Liver (tissue), 3 donors: ENCODE measurements around the gene LYPD3.

Source experiments
- ATF3 ChIP-seq: IDR thresholded peaks from 2 replicates; pipeline ENCODE4 v1.6.1; 2016; ENCODE audit warnings: antibody characterized with exemption
- CTCF ChIP-seq: fragments of 150-350 bp; IDR thresholded peaks from 2 replicates; pipeline ENCODE4 v1.5.1; 2017; ENCODE audit warnings: improper control_type of control experiment, low read depth, low read length; ENCODE audit not compliant: missing input control
- FOXA1 ChIP-seq: IDR thresholded peaks from 2 replicates; pipeline ENCODE4 v1.6.1; 2016; ENCODE audit warnings: antibody characterized with exemption
- FOXA2 ChIP-seq: IDR thresholded peaks from 2 replicates; pipeline ENCODE4 v1.6.1; 2016; ENCODE audit warnings: antibody characterized with exemption
- GABPA ChIP-seq, 2 donors: IDR thresholded peaks in 1 of 2; conservative IDR thresholded peaks in 1 of 2; 2 replicates each; pipeline ENCODE4 v1.6.1; 2016; ENCODE audit warnings: antibody characterized with exemption in 2 of 2, mild to moderate bottlenecking in 1 of 2, moderate library complexity in 1 of 2
- HNF4G ChIP-seq: IDR thresholded peaks from 2 replicates; pipeline ENCODE4 v1.6.1; 2016; ENCODE audit warnings: antibody characterized with exemption
- JUND ChIP-seq, 2 donors: IDR thresholded peaks; 2 replicates each; pipeline ENCODE4 v1.6.1; 2016; ENCODE audit warnings: antibody characterized with exemption in 2 of 2
- MAX ChIP-seq: IDR thresholded peaks from 2 replicates; pipeline ENCODE4 v1.6.1; 2016; ENCODE audit warnings: antibody characterized with exemption
- RAD21 ChIP-seq, 2 donors: IDR thresholded peaks; 2 replicates each; pipeline ENCODE4 v1.6.1; 2016; ENCODE audit warnings: antibody characterized with exemption in 2 of 2, mild to moderate bottlenecking in 2 of 2
- RXRA ChIP-seq, 2 donors: IDR thresholded peaks; 2 replicates each; pipeline ENCODE4 v1.6.1; 2017 to 2018; ENCODE audit warnings: antibody characterized with exemption in 2 of 2, mild to moderate bottlenecking in 1 of 2
- SP1 ChIP-seq: IDR thresholded peaks from 2 replicates; pipeline ENCODE4 v1.6.1; 2018; ENCODE audit warnings: antibody characterized with exemption, mild to moderate bottlenecking
- TAF1 ChIP-seq: conservative IDR thresholded peaks from 2 replicates; pipeline ENCODE4 v1.6.1; 2016; ENCODE audit warnings: antibody characterized with exemption, mild to moderate bottlenecking
- ZBTB33 ChIP-seq: IDR thresholded peaks from 2 replicates; pipeline ENCODE4 v1.6.1; 2016; ENCODE audit warnings: antibody characterized with exemption
- donor health status: healthy.
- donor health status: healthy.

- TF ChIP-seq CTCF (no peak), JUND (IDR thresholded peaks at IDR 0.05) (no peak), TAF1 (no peak), ATF3 (no peak), RXRA (IDR thresholded peaks at IDR 0.05) (no peak), FOXA2 (no peak), GABPA (IDR thresholded peaks at IDR 0.05 in 1 of 2, conservative IDR thresholded peaks at IDR 0.05 in 1 of 2) (no peak), MAX (no peak), HNF4G (no peak), ZBTB33 (no peak), RAD21 (IDR thresholded peaks at IDR 0.05) (no peak), FOXA1 (no peak), SP1 (no peak)
Observed at GRCh38 chr19:43469160-43469480, 3.7 kb upstream of the LYPD3 start.
